ENCODE measurements around the gene YARS1. TPM values are rescaled to one million over a fixed set of nuclear protein-coding genes. Genes with fewer than 3 reads are reported as not detected.

Gene YARS1
- polyA plus RNA-seq, 1 donor from 2014 or later, result 49.4 TPM

DNA sequence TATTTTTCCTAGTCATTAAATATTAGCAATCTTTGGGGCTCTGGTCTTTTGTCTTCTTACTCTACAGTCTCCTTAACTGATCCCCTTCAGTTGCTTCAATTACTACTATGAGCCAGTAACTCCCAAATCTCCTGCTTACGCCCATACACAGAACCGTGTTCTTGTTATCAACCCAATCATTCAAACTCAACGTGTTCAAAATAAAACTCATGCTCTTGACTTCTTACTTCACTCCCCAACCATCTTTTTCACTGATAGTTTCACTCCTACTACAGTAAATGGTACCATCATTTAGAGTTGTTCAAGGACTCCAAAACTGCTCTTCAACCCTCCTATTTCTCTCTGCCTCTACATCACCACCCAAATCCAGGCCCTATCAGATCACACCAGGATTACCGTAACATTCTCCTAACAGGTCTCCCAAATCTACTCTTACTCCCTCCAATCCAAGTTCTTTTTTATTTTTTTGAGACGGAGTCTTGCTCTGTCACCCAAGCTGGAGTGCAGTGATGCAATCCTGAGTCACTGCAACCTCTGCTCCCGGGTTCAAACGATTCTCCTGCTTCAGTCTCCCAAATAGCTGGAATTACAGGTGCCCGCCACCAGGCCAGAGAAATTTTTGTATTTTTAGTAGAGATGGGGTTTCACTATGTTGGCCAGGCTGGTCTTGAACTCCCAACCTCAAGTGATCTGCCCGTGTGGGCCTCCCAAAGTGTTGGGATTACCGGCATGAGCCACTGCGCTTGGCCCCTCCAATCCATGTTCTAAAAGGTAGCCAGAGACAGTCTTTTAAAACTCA is 3.0 kb downstream of the YARS1 start:
- Histone ChIP-seq H3F3A (ENCODE audit: insufficient read depth, low read length, poor library complexity, severe bottlenecking) (peaks cover 6% of the 10 kb centered on the region), H3K79me2 (replicated peaks; ENCODE audit: insufficient read depth, low read length) (peaks cover 32% of the 10 kb centered on the region), H2AFZ (ENCODE audit: low read depth, low read length) (no peak overlapping the region), H4K20me1 (ENCODE audit: insufficient read depth) (no peaks in the 10 kb centered on the region), H3K27ac (ENCODE audit: low read length) (no peak overlapping the region), H3K27me3 (ENCODE audit: insufficient read depth, low read depth, low read length) (no peaks in the 10 kb centered on the region), H3K9me3 (ENCODE audit: low read length) (no peaks in the 10 kb centered on the region), H3K36me3 (ENCODE audit: insufficient read depth, low read length) (peaks cover 6% of the 10 kb centered on the region), H3K4me2 (ENCODE audit: low read length) (no peak overlapping the region), H3K4me3 (ENCODE audit: low read length) (no peak overlapping the region), H3K9ac (ENCODE audit: low read length) (no peak overlapping the region), H3K9me2 (ENCODE audit: insufficient read depth, low read length) (no peaks in the 10 kb centered on the region)
- TF ChIP-seq, protein P1, sequence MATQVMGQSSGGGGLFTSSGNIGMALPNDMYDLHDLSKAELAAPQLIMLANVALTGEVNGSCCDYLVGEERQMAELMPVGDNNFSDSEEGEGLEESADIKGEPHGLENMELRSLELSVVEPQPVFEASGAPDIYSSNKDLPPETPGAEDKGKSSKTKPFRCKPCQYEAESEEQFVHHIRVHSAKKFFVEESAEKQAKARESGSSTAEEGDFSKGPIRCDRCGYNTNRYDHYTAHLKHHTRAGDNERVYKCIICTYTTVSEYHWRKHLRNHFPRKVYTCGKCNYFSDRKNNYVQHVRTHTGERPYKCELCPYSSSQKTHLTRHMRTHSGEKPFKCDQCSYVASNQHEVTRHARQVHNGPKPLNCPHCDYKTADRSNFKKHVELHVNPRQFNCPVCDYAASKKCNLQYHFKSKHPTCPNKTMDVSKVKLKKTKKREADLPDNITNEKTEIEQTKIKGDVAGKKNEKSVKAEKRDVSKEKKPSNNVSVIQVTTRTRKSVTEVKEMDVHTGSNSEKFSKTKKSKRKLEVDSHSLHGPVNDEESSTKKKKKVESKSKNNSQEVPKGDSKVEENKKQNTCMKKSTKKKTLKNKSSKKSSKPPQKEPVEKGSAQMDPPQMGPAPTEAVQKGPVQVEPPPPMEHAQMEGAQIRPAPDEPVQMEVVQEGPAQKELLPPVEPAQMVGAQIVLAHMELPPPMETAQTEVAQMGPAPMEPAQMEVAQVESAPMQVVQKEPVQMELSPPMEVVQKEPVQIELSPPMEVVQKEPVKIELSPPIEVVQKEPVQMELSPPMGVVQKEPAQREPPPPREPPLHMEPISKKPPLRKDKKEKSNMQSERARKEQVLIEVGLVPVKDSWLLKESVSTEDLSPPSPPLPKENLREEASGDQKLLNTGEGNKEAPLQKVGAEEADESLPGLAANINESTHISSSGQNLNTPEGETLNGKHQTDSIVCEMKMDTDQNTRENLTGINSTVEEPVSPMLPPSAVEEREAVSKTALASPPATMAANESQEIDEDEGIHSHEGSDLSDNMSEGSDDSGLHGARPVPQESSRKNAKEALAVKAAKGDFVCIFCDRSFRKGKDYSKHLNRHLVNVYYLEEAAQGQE (IDR thresholded peaks at IDR 0.05; ENCODE audit: borderline replicate concordance), result no peak
- TF ChIP-seq EZH2 (IDR thresholded peaks at IDR 0.05; ENCODE audit: borderline replicate concordance, insufficient read depth, low read length, poor library complexity, severe bottlenecking), result no peak

DNA sequence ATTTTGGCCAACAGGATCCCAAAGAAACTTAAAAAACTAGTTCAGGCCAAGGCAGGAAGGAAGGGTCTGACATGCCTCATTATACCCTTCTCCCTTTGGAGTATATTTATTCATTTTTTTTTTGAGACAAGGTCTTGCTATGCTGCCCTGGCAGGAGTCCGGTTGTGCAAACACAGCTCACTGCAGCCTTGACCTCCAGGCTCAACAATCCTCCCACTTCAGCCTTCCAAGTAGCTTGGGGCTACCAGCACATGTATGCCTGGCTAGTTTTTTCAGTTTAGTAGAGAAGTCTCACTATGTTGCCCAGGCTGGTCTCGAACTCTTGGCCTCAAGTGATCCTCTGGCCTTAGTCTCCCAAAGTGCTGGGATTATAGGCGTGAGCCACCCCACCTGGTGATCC is 5.2 kb downstream of the YARS1 start:
- Histone ChIP-seq H4K20me1 (ENCODE audit: insufficient read depth) (no peaks in the 10 kb centered on the region), H3K4me2 (ENCODE audit: low read length) (no peak overlapping the region), H3K36me3 (ENCODE audit: insufficient read depth, low read length) (peaks cover 6% of the 10 kb centered on the region), H3K4me3 (ENCODE audit: low read length) (no peak overlapping the region), H2AFZ (ENCODE audit: low read depth, low read length) (no peak overlapping the region), H3K9ac (ENCODE audit: low read length) (no peak overlapping the region), H3K9me3 (ENCODE audit: low read length) (no peaks in the 10 kb centered on the region), H3K27ac (ENCODE audit: low read length) (no peak overlapping the region), H3K79me2 (replicated peaks; ENCODE audit: insufficient read depth, low read length) (peaks cover 25% of the 10 kb centered on the region), H3F3A (ENCODE audit: insufficient read depth, low read length, poor library complexity, severe bottlenecking) (no peaks in the 10 kb centered on the region), H3K27me3 (ENCODE audit: insufficient read depth, low read depth, low read length) (no peaks in the 10 kb centered on the region), H3K9me2 (ENCODE audit: insufficient read depth, low read length) (no peaks in the 10 kb centered on the region)
- TF ChIP-seq TAF1 (IDR thresholded peaks at IDR 0.05; ENCODE audit: low read depth), result no peak

DNA sequence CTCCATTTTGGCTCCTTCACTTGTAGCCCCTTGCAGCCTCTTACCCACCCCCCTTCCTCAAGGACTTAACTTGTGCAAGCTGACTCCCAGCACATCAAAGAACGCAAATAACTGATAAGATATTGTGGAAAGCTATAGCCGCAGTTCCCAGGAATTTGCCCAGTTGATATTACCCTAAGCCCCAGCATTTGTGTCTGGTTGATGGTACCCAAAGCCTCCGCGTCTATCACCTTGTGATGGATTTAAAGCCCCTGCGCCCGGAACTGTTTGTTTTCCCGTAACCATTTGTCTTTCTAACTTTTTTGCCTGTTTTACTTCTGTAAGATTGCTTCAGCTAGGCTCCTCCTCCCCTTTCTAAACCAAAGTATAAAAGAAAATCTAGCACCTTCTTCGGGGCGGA is 5.9 kb downstream of the YARS1 start:
- TF ChIP-seq, protein P1 (IDR thresholded peaks at IDR 0.05; ENCODE audit: borderline replicate concordance), result no peak
- TF ChIP-seq EP300 (conservative IDR thresholded peaks at IDR 0.05; ENCODE audit: poor library complexity, severe bottlenecking) (no peak), MXI1 (conservative IDR thresholded peaks at IDR 0.05; ENCODE audit: poor library complexity, severe bottlenecking) (no peak), TAF1 (IDR thresholded peaks at IDR 0.05; ENCODE audit: low read depth) (no peak), POLR2AphosphoS5 (IDR thresholded peaks at IDR 0.05) (no peak), EZH2 (IDR thresholded peaks at IDR 0.05; ENCODE audit: borderline replicate concordance, insufficient read depth, low read length, poor library complexity, severe bottlenecking) (no peak), RAD21 (conservative IDR thresholded peaks at IDR 0.05) (no peak), SMC3 (conservative IDR thresholded peaks at IDR 0.05; ENCODE audit: poor library complexity) (no peak)
- TF ChIP-seq, protein P2, sequence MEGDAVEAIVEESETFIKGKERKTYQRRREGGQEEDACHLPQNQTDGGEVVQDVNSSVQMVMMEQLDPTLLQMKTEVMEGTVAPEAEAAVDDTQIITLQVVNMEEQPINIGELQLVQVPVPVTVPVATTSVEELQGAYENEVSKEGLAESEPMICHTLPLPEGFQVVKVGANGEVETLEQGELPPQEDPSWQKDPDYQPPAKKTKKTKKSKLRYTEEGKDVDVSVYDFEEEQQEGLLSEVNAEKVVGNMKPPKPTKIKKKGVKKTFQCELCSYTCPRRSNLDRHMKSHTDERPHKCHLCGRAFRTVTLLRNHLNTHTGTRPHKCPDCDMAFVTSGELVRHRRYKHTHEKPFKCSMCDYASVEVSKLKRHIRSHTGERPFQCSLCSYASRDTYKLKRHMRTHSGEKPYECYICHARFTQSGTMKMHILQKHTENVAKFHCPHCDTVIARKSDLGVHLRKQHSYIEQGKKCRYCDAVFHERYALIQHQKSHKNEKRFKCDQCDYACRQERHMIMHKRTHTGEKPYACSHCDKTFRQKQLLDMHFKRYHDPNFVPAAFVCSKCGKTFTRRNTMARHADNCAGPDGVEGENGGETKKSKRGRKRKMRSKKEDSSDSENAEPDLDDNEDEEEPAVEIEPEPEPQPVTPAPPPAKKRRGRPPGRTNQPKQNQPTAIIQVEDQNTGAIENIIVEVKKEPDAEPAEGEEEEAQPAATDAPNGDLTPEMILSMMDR (IDR thresholded peaks at IDR 0.05; ENCODE audit: poor library complexity, severe bottlenecking), result no peak
- no peak overlapping the region for H3K27ac ChIP-seq (ENCODE audit: low read length)

More for the DNA sequence above, 5.9 kb downstream of the YARS1 start:
- Histone ChIP-seq H3K36me3 (ENCODE audit: insufficient read depth, low read length) (peaks cover 6% of the 10 kb centered on the region), H3K27me3 (ENCODE audit: insufficient read depth, low read depth, low read length) (no peaks in the 10 kb centered on the region), H3K4me2 (ENCODE audit: low read length) (no peak overlapping the region), H3K9me3 (ENCODE audit: low read length) (no peaks in the 10 kb centered on the region), H3K79me2 (replicated peaks; ENCODE audit: insufficient read depth, low read length) (peaks cover 19% of the 10 kb centered on the region), H3K9me2 (ENCODE audit: insufficient read depth, low read length) (no peaks in the 10 kb centered on the region), H2AFZ (ENCODE audit: low read depth, low read length) (no peak overlapping the region), H3K4me3 (ENCODE audit: low read length) (no peak overlapping the region), H3F3A (ENCODE audit: insufficient read depth, low read length, poor library complexity, severe bottlenecking) (no peaks in the 10 kb centered on the region), H3K9ac (ENCODE audit: low read length) (no peak overlapping the region), H4K20me1 (ENCODE audit: insufficient read depth) (no peaks in the 10 kb centered on the region)

All from neural cell (in vitro differentiated cells).